ENCODE results near the gene ANO2. TPM values are rescaled to one million over a fixed set of nuclear protein-coding genes. Genes with fewer than 3 reads are reported as not detected.
A peak's percentile ranks its signal among the peaks of the same experiment; 100 is the strongest.

The ANO2 gene
- total RNA-seq, 1 donor from 2014 or later = 82.9 TPM

GRCh38 chr12:5809586-5809985 lies 135.5 kb downstream of the ANO2 start:
- DNase-seq = no peak

DNA sequence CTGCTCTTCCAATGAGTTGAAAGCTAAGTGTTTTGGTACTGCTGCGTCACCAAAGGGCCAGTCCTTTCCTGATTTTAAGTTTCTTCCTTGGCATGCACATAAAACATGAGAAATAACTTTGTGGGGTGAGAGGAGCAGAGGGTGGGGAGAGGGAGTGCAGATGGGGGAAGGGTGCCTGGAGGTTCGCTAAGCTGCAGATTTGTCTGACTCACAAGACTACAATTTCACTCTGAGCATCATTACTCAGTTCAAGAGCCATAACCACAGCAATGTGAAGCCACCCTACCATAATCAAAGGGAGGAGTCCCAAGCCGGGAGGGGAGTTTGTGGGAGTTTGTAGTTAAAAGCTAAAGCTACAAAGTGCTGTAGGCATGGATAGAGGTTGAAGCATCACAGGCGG lies 136.1 kb downstream of the ANO2 start:
- DNase-seq = no peak

GRCh38 chr12:5807514-5808219 lies 137.4 kb downstream of the ANO2 start:
- no peak for DNase-seq

DNA sequence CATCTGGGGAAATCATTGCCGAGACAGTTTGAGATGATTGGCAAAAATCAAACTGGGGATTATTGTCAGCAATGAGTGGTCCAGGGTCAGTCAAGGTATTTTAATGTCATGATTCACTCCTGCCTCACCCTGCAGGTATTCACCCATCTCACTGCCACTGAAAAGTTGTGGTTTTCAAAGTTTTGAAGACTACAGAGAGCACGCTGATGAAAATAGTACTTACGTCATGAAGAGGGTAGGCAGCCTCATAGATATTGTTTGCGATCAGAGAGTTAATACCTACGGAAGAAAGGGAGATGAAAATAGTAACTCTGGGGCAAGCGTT lies 138.0 kb downstream of the ANO2 start:
- DNase-seq = no peak

DNA sequence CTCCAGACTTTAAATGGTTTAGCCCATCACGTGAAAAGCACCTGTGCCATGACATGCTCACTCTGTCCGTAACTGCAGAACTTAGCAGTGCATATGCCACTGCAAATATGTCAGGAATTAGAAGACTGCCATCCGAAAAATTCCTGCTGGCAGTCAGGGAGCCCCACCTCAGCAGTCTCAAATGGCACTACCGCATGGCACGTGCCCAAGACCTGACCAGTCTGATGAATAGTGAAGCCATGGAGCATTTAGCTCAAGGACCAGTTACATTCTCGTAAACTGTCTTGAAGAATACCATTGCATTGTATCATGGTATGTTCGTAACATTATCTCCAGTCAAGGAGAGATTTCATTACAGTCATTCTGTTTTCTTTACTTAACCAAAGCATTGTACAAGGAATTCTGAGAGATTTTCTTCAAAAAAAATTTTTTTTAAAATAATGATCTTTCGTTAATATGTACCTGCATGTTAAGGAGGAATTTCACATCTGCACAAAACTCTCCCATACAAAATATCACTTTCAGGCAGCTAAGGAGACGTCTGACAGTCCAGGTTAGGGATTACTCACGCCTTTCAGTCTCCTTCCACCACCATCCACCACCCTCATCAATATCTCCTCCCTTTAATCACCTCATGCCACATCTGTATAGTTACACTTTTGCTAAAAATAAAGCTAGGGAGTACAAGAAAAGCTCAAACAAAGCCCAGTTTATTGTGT lies 138.5 kb downstream of the ANO2 start:
- DNase-seq = no peak

DNA sequence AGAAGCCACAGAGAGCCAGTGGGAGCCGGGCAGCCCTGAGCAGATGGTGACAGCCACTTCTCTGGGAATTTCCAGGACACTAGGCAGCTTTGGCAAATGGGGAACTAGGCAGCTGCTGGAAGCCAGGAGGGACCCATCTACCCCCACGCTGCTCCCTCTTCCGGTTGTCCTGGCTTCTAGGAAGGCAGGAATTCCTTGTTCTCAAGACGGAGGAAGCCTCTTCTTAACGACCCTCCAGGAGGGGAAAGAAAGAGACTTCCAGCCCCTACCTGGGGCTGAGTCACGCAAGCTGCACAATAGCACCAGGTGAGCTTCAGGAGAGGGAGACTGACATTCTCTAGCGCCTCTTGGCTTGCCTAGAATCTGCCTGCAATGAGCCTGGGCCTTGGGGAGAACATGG lies 141.5 kb downstream of the ANO2 start:
- DNase-seq = no peak

DNA sequence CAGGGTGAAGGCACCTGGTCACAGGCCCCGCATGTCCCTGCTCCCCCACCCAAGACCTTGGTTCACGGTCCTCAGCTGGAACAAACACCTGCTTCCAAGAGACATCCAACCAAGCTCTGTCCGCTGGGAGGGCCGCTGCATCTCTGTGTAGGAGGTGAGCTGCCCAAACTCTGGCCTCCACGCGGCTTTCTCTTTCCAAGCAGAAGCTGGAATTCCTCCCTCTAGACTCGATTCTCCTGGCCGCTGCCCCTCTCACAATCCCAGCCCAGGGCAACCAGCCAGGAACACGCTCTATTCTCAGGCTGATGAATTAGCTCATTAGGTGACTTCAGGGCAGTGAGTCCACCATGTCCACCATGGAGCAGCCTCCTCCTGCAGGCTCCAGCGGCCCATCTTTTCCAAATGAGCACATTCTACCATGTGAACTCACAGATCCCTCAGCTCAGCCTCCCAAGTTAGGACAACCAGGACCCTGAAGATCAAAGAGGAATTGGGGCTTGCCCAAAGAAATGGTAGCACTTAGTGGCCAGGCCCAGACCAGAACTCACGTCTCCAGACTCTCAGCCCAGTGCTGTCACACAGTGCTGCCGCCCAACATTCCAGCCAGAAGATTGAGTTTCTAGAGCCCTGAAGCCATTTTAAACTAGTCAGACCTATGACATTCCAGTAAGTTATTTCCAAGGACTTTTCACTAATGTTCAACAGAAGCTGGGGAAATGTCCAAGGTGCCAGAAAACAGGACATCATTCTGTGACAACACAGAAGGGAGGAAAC lies 146.6 kb downstream of the ANO2 start:
- DNase-seq = no peak

DNA sequence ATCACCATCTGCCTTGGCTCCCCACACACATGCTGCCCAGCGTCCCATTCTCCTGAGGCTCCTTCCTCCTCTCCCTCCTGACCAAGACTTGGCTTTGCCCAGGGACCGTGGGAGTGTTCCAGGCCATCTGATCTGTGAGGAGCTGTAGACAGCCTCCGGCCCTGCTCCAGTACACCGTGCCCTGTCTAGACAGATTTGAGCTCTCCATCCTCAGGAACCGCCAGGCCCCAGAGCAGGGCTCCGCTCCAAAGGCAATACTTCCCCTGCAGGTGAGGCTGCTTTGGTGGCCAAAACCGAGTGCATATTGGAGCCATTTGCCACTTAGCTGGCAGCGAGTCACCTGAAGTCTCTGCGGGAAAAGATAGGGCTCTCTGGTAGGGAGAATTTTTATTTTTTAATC lies 147.4 kb downstream of the ANO2 start:
- no peak for DNase-seq

DNA sequence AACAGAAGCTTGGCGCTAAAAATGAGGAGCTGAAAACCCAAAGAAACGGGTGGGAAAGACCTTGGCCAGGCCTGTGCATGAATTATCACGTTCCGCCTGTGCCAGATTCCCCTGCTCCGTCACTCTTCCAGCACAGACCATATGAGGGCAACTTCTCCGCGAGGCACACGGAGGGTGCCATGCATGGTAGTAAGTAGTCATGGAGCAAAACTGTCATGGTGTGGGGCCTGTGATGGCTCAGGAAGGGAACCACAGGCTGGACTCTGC lies 148.2 kb downstream of the ANO2 start:
- no peak for DNase-seq

- DNase-seq = peak; percentile 22
Observed at GRCh38 chr12:5796171-5796958, 148.7 kb downstream of the ANO2 start.

DNA sequence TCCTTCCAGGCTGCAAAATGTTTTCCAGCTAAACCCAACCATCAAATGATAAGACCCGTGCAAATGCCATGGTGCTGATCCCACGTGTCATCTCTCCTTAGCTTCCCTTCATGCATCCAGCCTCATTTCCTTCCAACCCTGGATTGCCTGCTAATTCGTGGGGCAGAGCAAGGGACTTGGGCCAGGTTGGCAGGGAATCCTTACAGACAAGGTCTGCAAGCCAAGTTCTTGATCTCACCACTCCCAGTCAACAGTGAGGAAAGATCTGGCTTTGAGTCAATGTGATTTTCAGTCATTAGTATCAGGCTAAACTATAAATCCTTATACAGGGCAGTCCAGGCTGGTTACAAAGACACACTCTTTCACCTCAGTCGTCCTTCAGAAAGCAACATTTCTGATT lies 150.9 kb downstream of the ANO2 start:
- DNase-seq = no peak

- no peak for DNase-seq
Observed at GRCh38 chr12:5792343-5792742, 152.7 kb downstream of the ANO2 start.

DNA sequence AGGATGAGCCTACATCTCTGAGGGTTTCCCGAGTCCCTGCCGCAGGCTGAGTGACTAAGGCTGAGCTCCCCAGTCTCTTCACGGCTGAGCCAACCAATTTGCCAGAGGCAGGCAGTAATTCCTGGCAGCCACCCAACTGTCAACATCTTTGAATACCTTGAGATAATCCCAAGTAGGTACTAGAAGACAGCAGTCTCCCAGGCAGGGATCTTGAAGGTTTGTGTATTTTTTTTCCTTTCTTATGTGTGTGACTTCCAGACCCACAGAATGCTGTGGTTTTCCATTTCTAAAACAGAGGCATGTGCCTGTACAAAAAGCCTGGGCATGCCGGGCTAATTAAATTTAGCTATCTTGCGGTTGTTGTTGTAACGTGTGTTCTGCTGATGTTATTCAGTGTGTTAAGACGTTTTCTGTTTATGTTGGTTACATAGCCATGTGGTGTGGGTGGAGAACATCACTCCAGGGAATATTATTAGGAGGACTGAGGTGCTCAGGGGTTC lies 155.5 kb downstream of the ANO2 start:
- no peak for DNase-seq

- DNase-seq = no peak
Observed at GRCh38 chr12:5787828-5788227, 157.2 kb downstream of the ANO2 start.

GRCh38 chr12:5785601-5786000 lies 159.5 kb downstream of the ANO2 start:
- DNase-seq = no peak

- no peak for DNase-seq
Observed at GRCh38 chr12:5784462-5785130, 160.5 kb downstream of the ANO2 start.

GRCh38 chr12:5783289-5783920 lies 161.7 kb downstream of the ANO2 start:
- peak; percentile 42 for DNase-seq

DNA sequence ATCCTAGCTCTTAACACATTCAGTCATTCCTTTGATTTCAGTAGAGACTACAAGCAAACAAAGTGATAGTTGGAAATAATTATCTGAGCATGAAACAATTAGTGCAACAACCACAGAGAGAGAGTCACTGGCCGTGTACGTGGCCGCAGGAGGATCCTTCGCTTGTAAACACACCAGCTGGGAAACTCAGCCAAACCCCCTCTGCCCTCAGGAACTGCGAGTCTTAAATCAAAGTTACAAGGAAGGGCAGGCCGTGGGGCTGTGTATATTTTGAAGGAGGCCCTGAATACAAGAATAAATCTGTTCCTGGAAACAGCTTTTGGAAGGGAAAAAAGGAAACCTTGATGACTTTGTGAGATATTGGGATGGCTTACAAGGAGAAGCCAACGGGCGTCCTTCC lies 164.5 kb downstream of the ANO2 start:
- no peak for DNase-seq

- DNase-seq = no peak
Observed at GRCh38 chr12:5779401-5779800, 165.7 kb downstream of the ANO2 start.

DNA sequence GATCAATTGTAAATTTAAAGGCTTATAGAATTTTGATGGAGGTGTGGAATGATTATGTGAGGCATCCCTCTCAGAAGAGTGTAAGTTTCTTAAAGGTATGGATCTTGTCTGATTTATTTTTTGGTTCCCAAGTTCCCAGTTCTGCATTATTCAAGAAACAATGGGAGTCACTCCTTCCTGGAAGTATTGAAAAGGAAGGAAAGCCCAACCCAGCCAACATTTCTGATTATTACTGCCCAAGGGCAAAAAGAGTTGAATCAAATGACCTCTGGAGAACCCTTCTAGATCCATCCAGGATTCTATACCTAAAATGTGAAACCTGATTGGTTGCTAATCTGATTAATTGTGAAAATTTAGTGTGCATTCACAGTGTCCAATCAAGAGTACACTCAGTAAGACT lies 166.2 kb downstream of the ANO2 start:
- no peak for DNase-seq

GRCh38 chr12:5777451-5777850 lies 167.6 kb downstream of the ANO2 start:
- DNase-seq = no peak

GRCh38 chr12:5776091-5776490 lies 169.0 kb downstream of the ANO2 start:
- DNase-seq = no peak

All from dermis blood vessel endothelial cell (primary cell).